Measurements from ENCODE around the gene ZNF592. TPM values are rescaled to one million over a fixed set of nuclear protein-coding genes. Genes with fewer than 3 reads are reported as not detected.

The ZNF592 gene
- total and polyA plus RNA-seq, 12 donors = 8.2 to 26.9 (median 20.5) TPM

DNA sequence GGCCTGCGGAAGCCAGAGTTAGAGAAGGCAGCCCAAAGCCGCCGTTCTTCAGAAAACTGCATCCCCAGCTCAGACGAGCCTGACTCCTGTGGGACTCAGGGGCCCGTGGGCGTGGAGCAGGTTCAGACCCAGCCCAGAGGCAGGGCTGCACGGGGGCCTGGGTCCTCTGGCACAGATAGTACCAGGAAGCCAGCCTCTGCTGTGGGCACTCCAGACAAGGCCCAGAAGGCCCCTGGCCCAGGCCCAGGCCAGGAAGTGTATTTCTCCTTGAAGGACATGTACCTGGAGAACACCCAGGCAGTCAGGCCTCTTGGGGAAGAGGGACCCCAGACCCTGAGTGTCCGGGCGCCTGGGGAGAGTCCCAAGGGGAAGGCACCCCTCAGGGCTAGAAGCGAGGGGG lies 91.9 kb downstream of the ZNF592 start:
- ATAC-seq (peak in 2 of 8 donors; percentile 1 to 25), DNase-seq (no peak)
- TF ChIP-seq, protein P1, sequence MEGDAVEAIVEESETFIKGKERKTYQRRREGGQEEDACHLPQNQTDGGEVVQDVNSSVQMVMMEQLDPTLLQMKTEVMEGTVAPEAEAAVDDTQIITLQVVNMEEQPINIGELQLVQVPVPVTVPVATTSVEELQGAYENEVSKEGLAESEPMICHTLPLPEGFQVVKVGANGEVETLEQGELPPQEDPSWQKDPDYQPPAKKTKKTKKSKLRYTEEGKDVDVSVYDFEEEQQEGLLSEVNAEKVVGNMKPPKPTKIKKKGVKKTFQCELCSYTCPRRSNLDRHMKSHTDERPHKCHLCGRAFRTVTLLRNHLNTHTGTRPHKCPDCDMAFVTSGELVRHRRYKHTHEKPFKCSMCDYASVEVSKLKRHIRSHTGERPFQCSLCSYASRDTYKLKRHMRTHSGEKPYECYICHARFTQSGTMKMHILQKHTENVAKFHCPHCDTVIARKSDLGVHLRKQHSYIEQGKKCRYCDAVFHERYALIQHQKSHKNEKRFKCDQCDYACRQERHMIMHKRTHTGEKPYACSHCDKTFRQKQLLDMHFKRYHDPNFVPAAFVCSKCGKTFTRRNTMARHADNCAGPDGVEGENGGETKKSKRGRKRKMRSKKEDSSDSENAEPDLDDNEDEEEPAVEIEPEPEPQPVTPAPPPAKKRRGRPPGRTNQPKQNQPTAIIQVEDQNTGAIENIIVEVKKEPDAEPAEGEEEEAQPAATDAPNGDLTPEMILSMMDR (IDR thresholded peaks at IDR 0.05) = no peak
- intact Hi-C loops (cut with DNase I) = loop anchor here in 1 of 10 donors (5.0 kb wide), 1 partner anchor 87 kb away; no protein-coding TSS in a partner anchor
- peaks cover 0 to 41% (median 11%) of the 10 kb centered on the region in 9 donors for H3K36me3 ChIP-seq
- peak overlapping the region; percentile 84 to 99 (median 96) for H3K27ac ChIP-seq
- WGBS, 2 donors = 73 to 80% methylated on average over 10 of the region's 10 CpGs
- H3K27me3 ChIP-seq = no peaks in the 10 kb centered on the region
- H3K9me3 ChIP-seq = no peaks in the 10 kb centered on the region
- H3K4me3 ChIP-seq = no peak overlapping the region
- H3K4me1 ChIP-seq = peaks cover 20 to 85% (median 64%) of the 10 kb centered on the region in 9 donors

DNA sequence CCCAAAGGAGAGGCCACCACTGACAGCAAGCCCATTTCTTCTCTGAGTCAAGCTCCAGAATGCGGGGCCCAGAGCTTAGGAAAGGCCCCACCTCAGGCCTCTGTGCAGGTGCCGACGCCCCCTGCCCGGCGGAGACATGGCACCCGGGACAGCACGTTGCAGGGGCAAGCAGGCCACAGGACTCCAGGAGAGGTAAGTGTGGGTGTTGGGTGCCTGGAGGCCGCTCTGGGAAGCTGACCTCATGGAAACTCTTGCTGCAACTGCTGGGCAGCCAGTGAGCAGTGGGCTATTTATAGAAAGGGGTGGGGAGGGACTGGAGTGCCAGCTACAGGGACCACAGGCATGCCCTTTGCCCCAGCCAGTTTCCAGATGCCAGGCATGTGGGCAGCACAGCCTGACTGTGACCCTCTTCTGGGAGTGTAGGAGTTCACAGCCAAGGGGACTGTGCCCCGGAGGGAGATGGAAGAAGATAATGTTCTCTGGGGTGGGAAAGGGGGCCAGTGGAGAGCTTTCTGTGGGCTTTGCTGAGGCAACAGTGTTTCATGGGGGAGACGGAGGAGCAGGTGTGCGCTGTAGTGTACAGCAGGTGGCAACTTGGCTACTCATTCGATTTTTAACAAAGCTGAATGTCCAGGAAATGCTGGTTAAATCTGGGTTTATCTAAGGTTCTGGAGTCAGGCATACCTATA lies 92.5 kb downstream of the ZNF592 start:
- peak overlapping the region in 2 of 10 donors; percentile 7 to 15 for H3K4me3 ChIP-seq
- peak overlapping the region; percentile 84 to 99 (median 96) for H3K27ac ChIP-seq
- ATAC-seq (peak; percentile 81 to 91 (median 84)), DNase-seq (peak; percentile 73 to 85)
- WGBS, 2 donors = 45 to 59% methylated on average over 12 of the region's 12 CpGs
- intact Hi-C loops (cut with DNase I) = loop anchor here in 1 of 10 donors (5.0 kb wide), 1 partner anchor 86 kb away; no protein-coding TSS in a partner anchor
- peaks cover 0 to 38% (median 11%) of the 10 kb centered on the region in 9 donors for H3K36me3 ChIP-seq
- no peaks in the 10 kb centered on the region for H3K27me3 ChIP-seq
- TF ChIP-seq, protein P1 (IDR thresholded peaks at IDR 0.05) = no peak
- peaks cover 20 to 85% (median 67%) of the 10 kb centered on the region in 9 donors for H3K4me1 ChIP-seq
- H3K9me3 ChIP-seq = no peaks in the 10 kb centered on the region

DNA sequence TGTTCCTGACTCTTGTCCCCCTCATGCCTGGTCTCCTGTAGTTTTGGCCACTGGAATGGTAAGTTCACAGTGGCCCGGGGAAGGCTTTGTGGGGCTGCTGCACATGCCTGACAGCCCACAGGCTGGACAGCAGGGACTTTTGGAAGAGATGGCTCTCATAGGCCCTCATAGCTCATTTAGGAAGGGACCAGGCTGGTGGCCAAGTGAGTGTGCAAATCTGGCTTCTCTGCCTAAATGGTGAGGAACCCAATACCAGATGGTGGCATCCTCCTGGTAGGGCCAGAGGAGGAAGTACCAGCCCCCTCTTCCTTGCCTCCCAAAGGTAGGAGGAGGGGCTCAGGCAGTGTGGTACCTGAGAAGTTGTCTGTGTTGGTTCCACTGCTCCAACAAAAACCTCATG lies 94.4 kb downstream of the ZNF592 start:
- no peaks in the 10 kb centered on the region for H3K27me3 ChIP-seq
- TF ChIP-seq, protein P1 (IDR thresholded peaks at IDR 0.05) = no peak
- no peak overlapping the region for H3K4me3 ChIP-seq
- ATAC-seq (no peak), DNase-seq (no peak)
- H3K27ac ChIP-seq = peak overlapping the region in 8 of 10 donors; percentile 48 to 99 (median 96)
- H3K4me1 ChIP-seq = peaks cover 17 to 73% (median 48%) of the 10 kb centered on the region in 9 donors
- peaks cover 0 to 13% (median 0%) of the 10 kb centered on the region in 11 donors for H3K9me3 ChIP-seq
- WGBS, 2 donors = 63 to 82% methylated on average over 1 of the region's 1 CpG
- peaks cover 0 to 42% (median 11%) of the 10 kb centered on the region in 9 donors for H3K36me3 ChIP-seq
- intact Hi-C loops (cut with DNase I) = loop anchor here in 1 of 10 donors (5.0 kb wide), 1 partner anchor 85 kb away; no protein-coding TSS in a partner anchor

DNA sequence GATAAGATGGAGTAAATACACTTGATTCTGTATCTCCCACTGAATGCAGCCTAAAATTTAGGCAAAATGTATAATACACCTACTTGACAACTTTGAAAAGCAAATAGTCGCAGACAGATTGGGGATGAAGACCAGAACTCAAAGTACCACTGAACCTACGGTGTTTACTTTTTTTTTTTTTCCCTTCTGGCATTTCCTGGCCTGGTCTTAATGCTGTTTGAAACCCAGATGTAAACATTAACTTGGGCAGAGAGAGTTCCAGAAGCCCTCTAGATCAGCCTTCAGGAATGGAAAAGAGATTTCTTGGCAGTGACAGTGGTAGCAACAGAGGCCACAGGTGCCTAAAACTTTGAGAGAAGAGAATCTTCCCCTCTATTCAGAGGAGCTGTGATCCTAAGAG lies 96.6 kb downstream of the ZNF592 start:
- Histone ChIP-seq H3K4me1 (peaks cover 6 to 51% (median 30%) of the 10 kb centered on the region in 9 donors), H3K27ac (peak overlapping the region in 8 of 10 donors; percentile 25 to 98 (median 70)), H3K36me3 (peaks cover 0 to 28% (median 5%) of the 10 kb centered on the region in 9 donors), H3K4me3 (no peak overlapping the region), H3K9me3 (peaks cover 0 to 15% (median 0%) of the 10 kb centered on the region in 11 donors), H3K27me3 (no peaks in the 10 kb centered on the region)
- DNase-seq (no peak), ATAC-seq (no peak)
- intact Hi-C loops (cut with DNase I) = loop anchor here in 7 of 10 donors (2.0 to 5.0 kb wide), 2 partner anchors 82 to 84 kb away; no protein-coding TSS in a partner anchor
- WGBS, 2 donors = 66 to 69% methylated on average over 2 of the region's 2 CpGs
- TF ChIP-seq, protein P1 (IDR thresholded peaks at IDR 0.05) = no peak

All from heart right ventricle (tissue), 16 donors.